Effector CD4-positive, alpha-beta T cell (primary cell): ENCODE data around the gene KLK3. TPM values are rescaled to one million over a fixed set of nuclear protein-coding genes. Genes with fewer than 3 reads are reported as not detected.
"Not testable (repeated sequence)": the region's sequence is repeated elsewhere in the genome, so short reads cannot be mapped to it uniquely, and the experiment has no call there.

Experiments used
- DNase-seq: peaks from one replicate; pipeline ENCODE4 v3.0.0-alpha.2; 2020
- total RNA-seq: gene quantifications from one replicate; lab custom pipeline; 2026; lab: John Stamatoyannopoulos, UW

The KLK3 gene
- total RNA-seq = not detected

DNA sequence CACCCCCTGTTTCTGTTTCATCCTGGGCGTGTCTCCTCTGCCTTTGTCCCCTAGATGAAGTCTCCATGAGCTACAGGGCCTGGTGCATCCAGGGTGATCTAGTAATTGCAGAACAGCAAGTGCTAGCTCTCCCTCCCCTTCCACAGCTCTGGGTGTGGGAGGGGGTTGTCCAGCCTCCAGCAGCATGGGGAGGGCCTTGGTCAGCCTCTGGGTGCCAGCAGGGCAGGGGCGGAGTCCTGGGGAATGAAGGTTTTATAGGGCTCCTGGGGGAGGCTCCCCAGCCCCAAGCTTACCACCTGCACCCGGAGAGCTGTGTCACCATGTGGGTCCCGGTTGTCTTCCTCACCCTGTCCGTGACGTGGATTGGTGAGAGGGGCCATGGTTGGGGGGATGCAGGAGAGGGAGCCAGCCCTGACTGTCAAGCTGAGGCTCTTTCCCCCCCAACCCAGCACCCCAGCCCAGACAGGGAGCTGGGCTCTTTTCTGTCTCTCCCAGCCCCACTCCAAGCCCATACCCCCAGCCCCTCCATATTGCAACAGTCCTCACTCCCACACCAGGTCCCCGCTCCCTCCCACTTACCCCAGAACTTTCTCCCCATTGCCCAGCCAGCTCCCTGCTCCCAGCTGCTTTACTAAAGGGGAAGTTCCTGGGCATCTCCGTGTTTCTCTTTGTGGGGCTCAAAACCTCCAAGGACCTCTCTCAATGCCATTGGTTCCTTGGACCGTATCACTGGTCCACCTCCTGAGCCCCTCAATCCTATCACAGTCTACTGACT, at the start of gene KLK3:
Gene KLK3 (plus strand): TSS at position 280 of the 775 bp plus-strand sequence. CDS start 41 bp downstream, at position 321.
- DNase-seq = no peak

DNA sequence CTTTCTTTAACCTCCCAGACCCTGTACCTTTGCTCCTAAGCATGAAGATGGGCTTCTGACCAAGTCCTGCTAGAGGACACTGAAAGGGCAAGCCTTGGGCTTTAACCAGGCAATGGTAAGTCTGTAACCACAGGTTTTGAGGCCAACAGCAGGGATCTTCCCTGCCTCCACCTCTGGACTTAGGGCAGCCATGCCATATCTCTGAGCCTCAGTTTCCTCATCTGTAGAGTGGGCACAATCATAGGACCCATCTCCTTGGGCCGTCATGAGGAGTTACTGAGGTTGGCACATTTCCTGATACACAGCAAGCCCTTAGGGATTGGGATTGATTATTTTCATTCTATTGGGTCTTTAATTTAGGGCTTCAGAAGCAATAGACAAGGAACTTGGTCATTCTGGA, 45.9 kb upstream of the KLK3 start:
- no peak for DNase-seq

- not testable (repeated sequence) for DNase-seq
Observed at GRCh38 chr19:50811622-50812238, 43.0 kb upstream of the KLK3 start.

DNA sequence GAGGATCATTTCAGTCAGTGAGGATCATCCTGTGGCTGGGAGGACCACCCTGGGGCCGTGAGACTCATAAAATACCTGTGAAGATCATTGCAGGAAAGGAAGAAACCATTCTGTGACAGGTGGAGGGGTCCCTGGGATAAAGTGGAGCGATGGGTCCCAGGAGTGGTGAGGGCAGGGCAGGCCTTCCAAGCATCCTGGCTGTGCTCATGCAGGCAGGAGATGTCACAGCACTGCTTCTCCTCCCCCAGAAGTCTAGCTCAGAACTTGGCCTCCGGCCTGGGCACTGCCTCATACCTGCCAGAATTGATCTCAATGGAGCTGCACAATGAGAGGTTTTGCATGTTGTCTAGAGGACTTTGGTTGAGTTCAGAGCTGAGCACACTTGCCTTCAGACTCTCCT, 42.2 kb upstream of the KLK3 start:
- DNase-seq = no peak

GRCh38 chr19:50814883-50815282, 39.8 kb upstream of the KLK3 start:
- DNase-seq = no peak

DNA sequence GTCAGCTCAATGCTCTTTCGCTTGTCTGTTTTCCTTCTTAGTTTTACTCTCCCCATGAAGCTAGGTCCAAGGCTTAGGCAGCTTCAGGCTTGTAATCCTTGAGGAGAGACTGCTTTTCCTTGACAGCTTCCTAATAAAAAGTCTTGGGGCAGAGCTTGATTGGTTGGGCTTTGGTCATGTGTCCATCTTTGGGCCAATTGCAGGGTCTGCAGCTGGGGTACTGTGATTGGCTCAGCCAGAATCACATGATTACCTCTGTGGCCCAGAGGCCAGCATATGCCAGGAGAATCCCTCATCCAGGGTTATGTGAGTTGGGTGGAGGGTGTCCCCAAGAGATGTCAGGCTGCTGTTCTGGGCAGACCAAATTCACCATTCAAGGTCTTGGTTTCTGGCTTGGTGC, 39.3 kb upstream of the KLK3 start:
- DNase-seq = no peak

DNA sequence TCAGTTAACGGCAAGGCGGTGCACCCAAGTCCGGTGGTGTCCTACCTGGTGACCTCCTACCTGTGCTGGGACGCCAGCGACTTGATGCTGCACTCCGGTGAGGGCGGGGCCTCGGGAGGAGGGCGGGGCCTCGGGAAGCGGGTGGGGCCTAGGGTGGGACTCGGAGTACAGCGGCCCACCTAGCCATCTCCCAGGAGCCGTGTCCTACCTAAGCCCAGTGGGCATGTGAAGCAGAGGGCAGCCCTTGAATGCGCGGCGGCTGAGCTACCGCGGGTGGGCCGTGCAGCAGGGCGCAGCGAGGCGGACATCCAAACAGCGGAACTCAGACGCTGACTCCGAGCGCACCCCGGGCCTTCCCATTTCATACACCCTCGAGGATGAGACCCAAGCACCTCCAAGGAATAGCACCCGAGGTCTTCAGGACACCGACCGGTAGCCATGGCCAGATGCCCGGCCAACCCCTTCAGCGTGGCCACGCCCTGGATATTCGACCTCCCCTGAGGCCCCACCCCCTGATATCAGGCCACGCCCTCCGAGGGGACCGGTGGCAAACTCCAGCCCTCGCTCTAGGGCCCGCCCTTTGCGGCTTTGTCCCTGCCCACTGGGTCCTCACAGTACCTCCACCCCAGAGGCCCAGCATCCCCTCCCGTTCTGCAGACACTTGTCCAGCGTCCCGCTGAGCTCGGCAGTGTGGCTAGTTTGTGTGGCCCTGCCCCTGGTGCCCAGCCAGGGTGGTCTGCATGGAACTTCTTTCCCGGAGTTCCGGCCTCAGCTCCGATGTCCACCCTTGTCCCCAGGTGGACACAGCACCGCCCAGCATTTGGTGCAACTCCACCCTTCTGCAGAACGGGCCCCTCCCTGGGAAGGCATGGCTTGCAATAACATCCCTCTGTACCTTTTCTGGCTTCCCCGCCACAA, 36.5 kb upstream of the KLK3 start:
- DNase-seq = no peak

GRCh38 chr19:50818859-50819472, 35.7 kb upstream of the KLK3 start:
- no peak for DNase-seq

- no peak for DNase-seq
Observed at GRCh38 chr19:50819636-50820035, 35.1 kb upstream of the KLK3 start.

GRCh38 chr19:50820086-50820485, 34.6 kb upstream of the KLK3 start:
- DNase-seq = no peak

- DNase-seq = no peak
Observed at GRCh38 chr19:50820549-50821247, 34.0 kb upstream of the KLK3 start.

GRCh38 chr19:50821248-50821612, 33.5 kb upstream of the KLK3 start:
- no peak for DNase-seq

DNA sequence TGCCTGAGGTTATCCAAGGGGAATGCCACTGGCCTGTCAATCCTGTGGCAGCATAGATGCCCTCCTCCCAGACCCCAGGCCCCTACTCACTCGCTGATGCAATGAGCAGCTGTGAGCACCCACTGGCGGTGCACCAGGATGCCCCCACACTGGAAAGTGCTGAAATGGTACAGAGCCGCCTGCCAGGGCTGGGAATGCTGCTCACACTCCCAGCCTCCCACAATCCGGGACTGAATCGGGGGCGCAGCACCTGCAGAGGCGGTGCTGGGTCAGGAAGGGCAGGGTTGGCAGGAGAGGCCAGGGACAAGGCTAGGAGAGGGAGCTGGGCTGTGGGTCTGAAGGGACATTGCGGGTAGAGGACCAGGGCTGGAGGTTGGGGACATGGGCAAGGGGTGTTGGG, 33.1 kb upstream of the KLK3 start:
- DNase-seq = no peak

DNA sequence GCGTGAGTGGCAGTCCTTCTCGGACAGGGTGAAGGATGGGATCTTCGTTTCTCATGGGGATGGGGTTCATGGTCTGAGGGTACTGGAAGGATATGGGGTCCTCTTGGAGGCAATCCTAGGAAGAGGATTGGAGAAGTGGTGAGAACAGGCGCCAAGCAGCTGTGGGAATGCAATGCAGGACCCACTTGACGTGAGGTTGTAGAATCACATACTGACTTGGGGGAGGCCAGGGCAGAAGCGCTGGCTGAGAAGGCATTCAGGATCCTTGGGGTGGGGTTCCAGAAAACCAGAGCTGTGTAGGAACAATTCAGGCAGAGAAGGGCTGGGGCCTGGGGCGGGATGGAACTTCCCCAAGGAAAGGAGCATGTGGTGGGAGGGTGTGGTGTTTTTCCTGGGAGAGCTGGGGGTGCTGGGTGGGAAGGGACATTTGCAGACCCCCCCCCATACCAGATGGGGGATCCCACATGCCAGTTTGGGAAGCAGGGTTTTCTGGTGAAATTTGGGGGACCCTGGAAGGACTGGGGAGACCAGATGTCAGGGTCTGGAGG, 32.0 kb upstream of the KLK3 start:
- no peak for DNase-seq

- DNase-seq = no peak
Observed at GRCh38 chr19:50823389-50824042, 31.2 kb upstream of the KLK3 start, which contains the start of gene KLK1. KLK1 (minus strand) TSS chr19:50823787; CDS start chr19:50823748, 39 bp downstream.

DNA sequence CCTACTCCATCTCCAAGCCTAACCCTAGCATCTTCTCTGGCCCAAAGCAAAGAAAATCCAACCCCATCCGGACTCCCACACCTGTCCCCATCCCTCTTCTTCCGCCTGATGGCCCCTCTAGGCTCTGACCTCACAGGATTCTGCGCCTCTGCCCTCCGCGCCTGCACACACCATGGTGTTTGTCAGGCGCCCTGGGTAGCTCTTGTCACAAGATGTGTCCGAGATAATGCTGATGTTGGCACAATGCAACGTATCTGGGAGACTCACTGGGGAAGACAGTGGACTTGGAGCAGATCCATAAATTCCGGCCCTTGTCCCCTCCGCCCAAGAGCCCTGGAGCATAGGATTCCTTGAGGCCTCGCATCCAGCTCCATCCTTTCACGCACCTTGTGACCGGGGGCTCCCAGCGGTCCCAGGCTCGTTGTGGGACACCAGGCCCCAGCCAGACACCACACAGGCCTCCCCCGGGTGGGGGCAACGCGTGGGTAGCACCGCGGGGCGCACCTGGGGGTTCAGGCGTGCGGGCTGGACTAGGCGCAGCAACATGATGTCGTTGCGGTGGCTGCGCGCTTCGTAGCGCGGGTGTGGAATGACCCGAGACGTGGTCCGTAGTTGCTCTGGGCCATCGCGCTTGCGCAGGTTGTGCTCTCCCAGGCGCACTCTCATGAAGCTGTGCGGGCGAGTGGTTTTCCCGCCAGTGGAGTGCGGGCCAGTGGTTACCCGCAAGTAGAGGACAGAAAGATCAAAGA, 28.0 kb upstream of the KLK3 start:
- no peak for DNase-seq

DNA sequence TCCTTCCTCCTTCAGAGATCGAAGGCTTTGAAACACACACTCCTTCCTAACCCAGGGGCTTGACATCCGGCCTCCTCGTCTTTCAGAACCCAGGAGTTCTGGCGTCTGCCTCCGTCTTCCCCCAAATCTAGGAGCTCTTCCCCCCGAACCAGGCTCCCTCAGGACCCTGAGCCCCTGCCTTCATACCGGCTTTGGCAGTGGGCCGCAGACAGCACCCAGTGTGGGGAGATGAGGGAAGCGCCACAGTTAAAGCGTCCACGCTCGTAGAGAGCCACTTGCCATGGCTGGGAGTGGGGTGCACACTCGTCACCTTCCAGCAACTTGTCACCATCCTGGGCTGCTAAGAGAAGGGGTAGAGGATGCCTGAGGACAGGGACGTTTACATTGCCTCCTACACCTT, 27.2 kb upstream of the KLK3 start:
- DNase-seq = no peak

GRCh38 chr19:50829801-50830200, 24.9 kb upstream of the KLK3 start:
- DNase-seq = no peak

DNA sequence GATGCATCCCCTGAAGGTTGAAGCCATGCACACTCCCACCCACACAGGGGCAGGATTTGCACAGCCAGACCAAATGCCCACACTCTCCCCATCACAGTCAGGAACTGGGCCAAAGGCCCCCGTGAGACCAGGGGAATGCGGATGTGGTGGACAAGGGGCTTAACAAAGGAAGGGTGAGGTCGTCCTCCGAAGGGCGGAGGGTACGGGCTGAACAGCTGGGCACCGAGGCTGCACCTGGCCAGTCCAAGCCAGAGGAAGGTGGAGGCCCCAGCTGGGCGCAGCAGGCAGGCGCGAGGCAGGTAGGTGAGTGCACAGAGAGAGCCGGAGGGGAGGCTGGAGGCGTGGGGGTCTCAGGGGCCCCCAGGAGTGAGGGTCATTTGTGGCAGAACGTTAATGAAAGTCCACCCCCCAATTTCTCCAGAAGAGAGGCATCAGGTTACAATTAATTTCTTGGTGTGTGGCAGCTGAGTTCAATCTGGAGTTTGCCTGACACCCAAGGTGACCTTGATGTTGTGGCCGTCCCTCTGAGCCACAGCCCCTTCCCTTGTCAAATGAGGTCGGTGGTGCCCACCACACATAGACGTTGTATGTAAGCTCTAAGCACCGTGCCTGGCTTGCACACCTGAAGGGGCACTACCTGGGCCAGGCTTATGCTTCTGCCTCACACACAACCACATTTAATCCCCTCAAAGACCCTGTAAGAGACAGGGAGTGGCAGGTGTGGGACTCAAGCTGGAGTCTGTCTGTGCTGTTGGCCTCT, 24.3 kb upstream of the KLK3 start:
- DNase-seq = no peak

GRCh38 chr19:50831026-50831396, 23.7 kb upstream of the KLK3 start:
- DNase-seq = no peak
